GM18868 (cell line): ENCODE results near the gene MUSTN1.

Experiments
- ATAC-seq: cut with Tn5 transposase; IDR thresholded peaks from one replicate; pipeline ENCODE4 v1.9.1; 2021; ENCODE audit warnings: mild to moderate bottlenecking, moderate library complexity; ENCODE audit not compliant: unreplicated experiment

The MUSTN1 gene

DNA sequence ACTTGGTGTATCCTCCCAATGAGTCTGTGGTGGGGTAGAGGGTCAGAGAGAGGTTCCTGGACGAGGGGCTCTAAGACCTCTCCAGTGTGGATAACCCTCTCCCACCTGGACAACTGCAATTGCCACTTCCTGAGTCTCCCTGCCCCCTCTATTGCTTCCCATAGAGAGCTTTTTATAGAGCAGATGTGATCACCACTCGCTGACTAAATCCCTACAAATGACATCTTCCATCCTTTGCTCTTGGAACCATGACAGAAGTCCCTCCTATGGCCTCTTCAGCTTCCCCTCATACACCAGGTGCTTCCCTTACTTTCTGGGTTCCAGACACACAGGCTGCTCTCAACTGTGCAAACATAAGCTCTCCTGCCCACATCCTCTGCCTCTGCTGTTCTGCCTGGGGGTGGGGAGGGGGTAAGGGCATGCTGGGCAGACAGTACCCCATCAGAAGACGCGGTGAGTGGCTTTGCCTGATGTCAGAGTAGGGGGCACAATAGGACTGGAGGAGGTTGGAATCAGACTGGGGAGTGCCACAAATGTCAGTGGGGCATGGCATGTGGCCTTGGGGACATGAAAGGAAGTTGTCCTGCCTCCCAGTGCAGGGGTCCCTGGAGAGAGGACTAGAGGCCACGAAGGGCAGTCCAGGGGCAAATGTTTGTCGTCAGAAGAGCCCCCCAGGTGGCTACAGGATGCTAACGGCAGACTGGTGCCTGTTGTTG is 25.0 kb downstream of the MUSTN1 start:
- ATAC-seq: no peak

GRCh38 chr3:52809149-52809548 is 25.7 kb downstream of the MUSTN1 start:
- ATAC-seq: no peak

DNA sequence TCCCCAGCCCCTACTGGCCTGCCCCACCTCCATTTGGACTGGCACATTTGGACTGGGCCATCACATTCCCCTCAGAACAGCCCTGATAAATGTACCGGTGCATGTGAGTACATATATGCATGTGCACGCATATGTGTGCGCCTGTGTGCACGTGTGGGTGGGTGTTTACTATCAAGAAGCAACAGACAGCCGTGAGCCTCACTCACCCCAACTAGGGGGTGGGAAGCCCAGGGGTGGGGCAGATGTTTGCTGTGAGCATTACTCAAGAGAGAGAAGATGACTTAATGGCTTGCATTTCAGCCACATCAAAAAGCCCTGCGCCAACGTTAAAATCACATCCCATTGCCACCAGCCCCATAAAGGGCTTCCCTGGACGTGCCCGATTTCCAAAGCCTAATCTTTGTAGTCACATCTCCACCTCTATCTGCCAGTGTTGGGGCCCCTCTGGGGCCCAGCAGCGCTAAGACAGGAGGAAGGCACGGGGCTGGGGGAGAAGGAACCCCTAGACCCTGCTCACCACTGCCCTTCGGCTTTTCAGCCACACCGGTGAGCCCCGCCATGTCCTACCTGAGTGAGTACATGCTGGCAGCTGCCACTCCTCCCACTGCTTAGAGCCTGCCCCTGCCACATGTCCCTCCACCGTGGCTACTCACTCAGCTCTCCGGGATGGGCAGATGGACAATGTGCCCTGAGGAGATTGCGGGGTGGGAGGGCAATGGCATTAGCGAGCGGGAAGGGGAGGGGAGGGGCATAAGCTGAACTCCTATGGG is 29.4 kb downstream of the MUSTN1 start:
- ATAC-seq: no peak

DNA sequence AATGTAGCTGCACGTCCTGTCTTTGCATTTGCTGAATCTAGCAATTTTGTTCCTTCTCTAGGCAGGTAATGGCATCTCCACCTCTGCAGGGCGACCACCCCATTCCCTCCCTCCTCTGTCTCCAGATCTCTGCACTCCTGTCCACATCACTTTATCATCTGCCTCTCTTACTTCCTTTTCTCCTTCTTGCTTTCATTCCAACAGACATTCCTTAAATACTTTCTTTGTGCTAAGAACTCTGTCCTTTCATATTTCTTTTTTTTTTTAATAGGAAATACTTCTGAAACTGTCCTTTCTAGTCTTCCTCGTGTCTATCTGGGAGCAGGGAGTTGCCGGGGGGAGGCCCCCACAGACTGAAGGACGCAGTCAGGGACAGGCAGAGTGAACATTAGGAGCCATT is 33.0 kb downstream of the MUSTN1 start:
- ATAC-seq: no peak

GRCh38 chr3:52800079-52800478 is 34.7 kb downstream of the MUSTN1 start:
- no peak for ATAC-seq

- no peak for ATAC-seq
Observed at GRCh38 chr3:52798978-52799476, 35.8 kb downstream of the MUSTN1 start.

- no peak for ATAC-seq
Observed at GRCh38 chr3:52798376-52798977, 36.3 kb downstream of the MUSTN1 start.

DNA sequence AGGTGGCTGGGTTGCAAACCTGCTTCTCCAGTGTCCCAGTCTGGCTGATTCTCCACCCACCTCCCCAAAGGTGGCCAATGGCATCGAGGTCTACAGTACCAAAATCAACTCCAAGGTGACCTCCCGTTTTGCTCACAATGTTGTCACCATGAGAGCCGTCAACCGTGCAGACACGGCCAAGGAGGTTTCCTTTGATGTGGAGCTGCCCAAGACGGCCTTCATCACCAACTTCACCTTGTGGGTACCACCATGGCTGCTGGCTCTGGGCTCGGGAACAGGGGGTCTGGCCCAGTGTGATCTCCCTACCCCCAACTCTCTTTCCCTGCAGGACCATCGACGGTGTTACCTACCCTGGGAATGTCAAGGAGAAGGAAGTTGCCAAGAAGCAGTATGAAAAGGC is 38.4 kb downstream of the MUSTN1 start:
- ATAC-seq: no peak

GRCh38 chr3:52795298-52795900 is 39.4 kb downstream of the MUSTN1 start:
- ATAC-seq: no peak

GRCh38 chr3:52794612-52795099 is 40.2 kb downstream of the MUSTN1 start, which contains the start of gene ITIH3:
Gene ITIH3, plus strand, starts transcription at chr3:52794796. Its CDS starts 8 bp downstream, at chr3:52794804.
- no peak for ATAC-seq

DNA sequence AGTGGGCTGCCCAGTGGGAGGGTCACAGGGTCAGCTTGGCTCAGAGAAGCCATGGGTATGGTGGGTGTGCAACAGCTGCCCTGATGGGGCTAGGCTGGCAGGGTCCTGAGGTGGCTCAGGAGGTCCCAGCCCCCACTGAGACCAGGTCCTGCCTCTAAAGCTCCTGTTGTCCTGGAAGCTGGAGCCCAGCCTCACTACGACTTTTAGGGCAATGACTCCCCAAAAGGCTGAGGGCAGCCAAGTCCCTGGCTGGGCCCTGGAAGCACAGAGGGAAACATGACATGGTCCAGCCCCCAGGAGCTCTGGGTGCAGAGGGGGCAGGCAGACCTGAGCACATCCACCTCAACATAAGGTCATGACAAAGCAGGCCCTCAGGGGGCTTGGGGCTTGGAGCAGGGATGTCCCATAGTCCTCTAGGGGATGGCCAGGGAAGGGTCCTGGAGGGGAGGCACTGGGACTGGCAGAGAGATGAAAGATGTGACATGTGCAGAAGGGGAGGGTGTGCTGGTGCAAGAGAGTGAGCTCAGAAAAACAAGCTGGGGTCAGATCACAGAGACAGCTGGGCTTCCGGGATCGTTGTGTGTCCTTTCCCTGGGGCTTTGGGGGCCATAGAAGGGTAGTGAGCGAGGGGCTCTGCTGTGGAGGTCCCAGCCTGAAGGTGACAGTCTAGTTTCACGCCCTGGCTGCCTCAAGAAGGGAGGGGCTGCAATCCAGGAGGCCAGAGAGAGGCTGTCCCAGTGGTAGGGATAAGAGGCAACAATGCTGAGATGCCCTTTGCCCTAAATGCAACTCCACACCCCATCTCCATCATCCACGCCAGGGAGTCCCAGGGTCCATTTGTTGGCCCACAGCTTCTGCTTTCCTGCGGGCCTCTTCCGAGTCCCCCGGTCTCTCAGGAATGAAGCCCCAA is 40.9 kb downstream of the MUSTN1 start:
- ATAC-seq: no peak

GRCh38 chr3:52792961-52793695 is 41.7 kb downstream of the MUSTN1 start:
- no peak for ATAC-seq

DNA sequence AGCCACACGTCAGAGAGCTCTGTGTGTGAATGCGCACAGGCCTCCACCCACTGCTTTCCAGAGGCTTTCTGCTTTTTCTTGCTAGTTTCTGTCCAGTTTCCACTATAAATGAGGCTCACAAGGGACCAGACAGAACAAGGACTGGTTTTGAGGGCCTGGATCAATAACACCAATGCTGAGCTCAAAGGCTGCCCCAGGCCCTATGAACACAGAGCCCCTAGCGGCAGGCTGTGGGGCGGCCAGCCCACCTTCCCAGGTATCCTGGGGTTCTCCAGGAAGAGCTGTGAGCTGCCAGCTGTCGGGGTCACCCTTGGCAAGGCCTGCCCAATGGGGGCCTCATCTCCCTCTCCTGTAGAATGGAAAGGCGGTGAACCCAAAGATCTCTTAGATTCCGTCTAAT is 42.4 kb downstream of the MUSTN1 start:
- no peak for ATAC-seq

- ATAC-seq: no peak
Observed at GRCh38 chr3:52791928-52792327, 42.9 kb downstream of the MUSTN1 start.

DNA sequence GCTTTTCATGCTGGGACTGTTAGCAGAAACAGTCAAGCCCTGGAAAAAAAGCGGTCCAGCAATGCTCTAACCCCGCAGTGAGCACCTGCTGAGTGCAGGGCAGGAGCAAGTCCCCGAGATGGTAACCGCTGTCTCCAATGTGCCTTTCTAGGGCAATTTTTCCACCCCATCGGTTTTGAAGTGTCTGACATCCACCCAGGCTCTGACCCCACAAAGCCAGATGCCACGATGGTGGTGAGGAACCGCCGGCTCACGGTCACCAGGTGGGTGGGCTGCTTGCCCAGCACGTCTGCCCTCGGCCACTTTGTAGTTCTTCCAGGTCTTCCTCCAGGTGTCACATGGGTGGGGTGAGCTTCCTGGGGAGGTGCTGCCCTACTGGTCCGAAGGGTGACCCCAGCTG is 43.5 kb downstream of the MUSTN1 start:
- ATAC-seq: no peak

GRCh38 chr3:52790741-52791140 is 44.1 kb downstream of the MUSTN1 start:
- ATAC-seq: no peak

GRCh38 chr3:52790337-52790736 is 44.5 kb downstream of the MUSTN1 start:
- no peak for ATAC-seq

GRCh38 chr3:52789746-52790040 is 45.1 kb downstream of the MUSTN1 start:
- ATAC-seq: no peak

DNA sequence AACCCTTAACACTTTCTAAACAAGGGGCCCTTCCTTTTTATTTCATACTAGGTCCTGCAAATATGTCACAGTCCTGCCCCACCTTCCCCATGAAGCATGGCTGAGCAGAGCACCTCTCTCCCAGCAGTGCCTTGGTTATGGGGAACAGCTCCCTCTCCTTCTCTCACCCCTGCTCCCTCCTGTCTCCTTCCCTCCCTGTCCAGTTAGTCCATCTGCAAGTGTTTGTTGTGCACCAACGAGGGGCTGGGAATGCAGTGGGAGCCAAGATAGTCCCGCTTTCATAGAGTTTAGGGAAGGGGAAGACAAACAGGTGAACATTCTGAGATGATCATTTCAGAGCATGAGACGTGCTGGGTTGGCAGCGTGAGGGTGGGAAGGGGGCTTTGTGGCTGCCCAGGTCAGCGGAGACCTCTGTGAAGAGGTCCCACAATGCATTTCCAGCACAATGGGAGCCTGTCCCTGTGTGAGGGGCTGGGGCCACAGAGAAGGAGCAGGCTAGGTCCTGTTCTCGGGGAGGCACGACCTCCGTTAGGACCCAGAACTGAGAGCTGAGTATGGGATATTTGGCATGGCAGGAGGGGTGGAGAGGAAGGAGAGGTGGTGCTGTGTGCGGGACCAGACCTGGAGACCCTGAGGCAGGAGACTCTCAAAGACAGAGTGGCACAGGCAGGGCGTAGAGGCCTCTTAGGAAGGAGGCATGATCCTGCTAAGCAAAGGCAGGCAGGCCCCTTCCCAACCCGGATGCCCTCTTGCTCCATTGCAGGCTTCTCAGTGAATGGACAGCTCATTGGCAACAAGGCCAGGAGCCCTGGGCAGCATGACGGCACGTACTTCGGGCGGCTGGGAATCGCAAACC is 45.7 kb downstream of the MUSTN1 start:
- ATAC-seq: no peak
